Measurements from ENCODE around the gene SLC35B4. TPM values are rescaled to one million over a fixed set of nuclear protein-coding genes. Genes with fewer than 3 reads are reported as not detected.

The SLC35B4 gene, protein sequence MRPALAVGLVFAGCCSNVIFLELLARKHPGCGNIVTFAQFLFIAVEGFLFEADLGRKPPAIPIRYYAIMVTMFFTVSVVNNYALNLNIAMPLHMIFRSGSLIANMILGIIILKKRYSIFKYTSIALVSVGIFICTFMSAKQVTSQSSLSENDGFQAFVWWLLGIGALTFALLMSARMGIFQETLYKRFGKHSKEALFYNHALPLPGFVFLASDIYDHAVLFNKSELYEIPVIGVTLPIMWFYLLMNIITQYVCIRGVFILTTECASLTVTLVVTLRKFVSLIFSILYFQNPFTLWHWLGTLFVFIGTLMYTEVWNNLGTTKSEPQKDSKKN
- 8.2 and 11.5 TPM in 2 replicates for total RNA-seq

DNA sequence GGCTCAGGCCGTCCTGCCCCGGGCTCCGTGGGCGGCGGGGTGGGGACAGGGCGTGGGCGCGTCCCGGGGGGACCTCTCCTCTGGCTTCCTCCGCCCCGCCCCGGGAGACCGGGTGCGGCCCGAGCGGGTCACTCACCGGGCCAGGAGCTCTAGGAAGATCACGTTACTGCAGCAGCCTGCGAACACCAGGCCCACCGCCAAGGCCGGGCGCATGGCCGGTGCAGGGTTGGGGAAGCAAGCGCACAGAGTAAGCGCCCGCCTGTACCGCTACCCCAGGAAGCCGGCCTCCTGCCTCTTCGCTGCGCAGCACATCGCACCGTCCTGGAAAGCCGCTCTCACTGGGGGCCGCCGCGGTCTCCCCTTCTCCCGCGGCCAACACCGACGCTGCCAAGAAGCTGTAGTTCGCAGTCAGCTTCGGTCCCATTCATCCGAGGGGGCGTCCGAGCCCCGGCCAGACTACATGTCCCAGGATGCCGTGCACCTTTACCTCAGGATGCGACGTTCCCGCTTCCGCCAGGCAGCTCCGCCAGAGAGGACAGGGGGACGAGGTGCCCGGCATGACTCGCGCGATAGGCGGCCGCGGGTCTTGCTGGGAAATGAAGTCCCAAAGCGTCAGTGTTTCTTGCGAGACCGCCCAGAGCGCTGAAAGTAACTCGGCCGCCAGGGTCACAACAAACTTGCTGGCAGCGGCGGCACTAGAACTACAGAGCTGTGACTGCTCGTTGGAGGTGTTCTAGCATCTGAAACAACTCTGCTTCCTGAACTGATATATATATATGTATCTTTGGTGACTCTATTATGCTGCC, at the start of gene SLC35B4:
SLC35B4 (minus strand) TSS at position 392 of the 806 bp plus-strand sequence; CDS start at position 213, 179 bp downstream.
- Histone ChIP-seq H3K36me3 (ENCODE audit: control insufficient read depth, insufficient read depth, low read length) (no peaks in the 10 kb centered on the region), H3K4me3 (ENCODE audit: low read depth, low read length) (peak within 1 kb of the TSS; percentile 82), H3K27me3 (ENCODE audit: control insufficient read depth, insufficient read depth, low read length) (no peaks in the 10 kb centered on the region)
- DNase-seq (ENCODE audit: low read depth) = peak; percentile 94
- TF ChIP-seq, protein P1, sequence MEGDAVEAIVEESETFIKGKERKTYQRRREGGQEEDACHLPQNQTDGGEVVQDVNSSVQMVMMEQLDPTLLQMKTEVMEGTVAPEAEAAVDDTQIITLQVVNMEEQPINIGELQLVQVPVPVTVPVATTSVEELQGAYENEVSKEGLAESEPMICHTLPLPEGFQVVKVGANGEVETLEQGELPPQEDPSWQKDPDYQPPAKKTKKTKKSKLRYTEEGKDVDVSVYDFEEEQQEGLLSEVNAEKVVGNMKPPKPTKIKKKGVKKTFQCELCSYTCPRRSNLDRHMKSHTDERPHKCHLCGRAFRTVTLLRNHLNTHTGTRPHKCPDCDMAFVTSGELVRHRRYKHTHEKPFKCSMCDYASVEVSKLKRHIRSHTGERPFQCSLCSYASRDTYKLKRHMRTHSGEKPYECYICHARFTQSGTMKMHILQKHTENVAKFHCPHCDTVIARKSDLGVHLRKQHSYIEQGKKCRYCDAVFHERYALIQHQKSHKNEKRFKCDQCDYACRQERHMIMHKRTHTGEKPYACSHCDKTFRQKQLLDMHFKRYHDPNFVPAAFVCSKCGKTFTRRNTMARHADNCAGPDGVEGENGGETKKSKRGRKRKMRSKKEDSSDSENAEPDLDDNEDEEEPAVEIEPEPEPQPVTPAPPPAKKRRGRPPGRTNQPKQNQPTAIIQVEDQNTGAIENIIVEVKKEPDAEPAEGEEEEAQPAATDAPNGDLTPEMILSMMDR (IDR thresholded peaks at IDR 0.05; ENCODE audit: insufficient read depth, low read length, severe bottlenecking) = peak; percentile 32
- no peak for FAIRE-seq

DNA sequence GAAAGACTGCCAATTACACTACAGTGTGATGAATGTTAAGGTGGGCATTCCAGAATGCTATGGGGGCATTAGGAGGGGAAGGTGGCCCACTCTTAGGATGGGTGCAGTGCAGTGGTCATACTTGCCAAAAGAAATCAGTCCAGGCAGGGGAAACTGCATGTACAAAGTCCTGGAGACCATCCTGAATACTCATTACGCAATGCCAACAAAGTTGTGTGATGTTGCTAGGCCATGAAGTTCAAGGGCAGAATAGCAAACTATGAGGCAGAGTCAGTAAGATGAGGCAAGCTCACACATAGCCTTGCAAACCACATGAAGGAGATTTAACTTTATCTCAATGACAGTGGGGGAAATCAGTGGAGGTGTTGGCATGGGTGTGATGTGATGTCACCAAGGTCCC, 49.8 kb upstream of the SLC35B4 start:
- no peaks in the 10 kb centered on the region for H3K36me3 ChIP-seq (ENCODE audit: control insufficient read depth, insufficient read depth, low read length)
- H3K4me3 ChIP-seq (ENCODE audit: low read depth, low read length) = no peak overlapping the region
- peak; percentile 30 for DNase-seq (ENCODE audit: low read depth)
- H3K27me3 ChIP-seq (ENCODE audit: control insufficient read depth, insufficient read depth, low read length) = no peaks in the 10 kb centered on the region
- FAIRE-seq = no peak
- TF ChIP-seq, protein P1 (IDR thresholded peaks at IDR 0.05; ENCODE audit: insufficient read depth, low read length, severe bottlenecking) = no peak

DNA sequence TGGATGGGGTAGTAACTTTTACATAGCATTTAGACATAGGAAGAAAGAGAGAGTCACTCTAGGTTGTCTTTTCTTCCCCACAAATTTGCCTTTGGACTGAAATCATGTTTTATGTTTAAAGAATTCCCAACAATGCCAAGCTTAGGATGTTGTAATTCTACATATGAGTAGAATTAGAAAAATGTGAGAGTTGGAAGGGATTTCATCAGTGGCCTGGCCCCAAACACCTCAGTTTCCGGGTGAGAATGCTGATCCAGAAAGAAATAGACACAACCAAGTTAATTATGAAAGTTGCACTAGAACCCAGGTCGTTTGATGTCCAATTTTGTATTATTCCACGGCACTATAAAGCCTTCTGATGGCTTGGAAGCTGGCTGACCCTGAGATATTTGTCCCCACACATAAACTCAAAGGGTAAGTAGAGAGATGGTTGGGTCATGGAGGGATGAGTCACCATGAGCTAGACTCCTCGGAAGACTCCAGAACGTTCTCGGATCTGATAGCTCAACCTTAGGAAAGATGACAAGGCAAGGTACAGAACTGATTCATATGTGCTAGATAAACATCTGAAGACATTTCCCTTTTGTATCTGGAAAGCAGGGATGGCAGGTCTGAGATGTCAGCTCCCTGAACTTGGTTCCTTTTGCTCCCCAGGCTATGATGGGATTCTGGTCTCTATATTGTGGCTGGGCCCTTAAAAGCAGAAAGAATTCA, 48.8 kb upstream of the SLC35B4 start:
- Histone ChIP-seq H3K4me3 (ENCODE audit: low read depth, low read length) (no peak overlapping the region), H3K36me3 (ENCODE audit: control insufficient read depth, insufficient read depth, low read length) (no peaks in the 10 kb centered on the region), H3K27me3 (ENCODE audit: control insufficient read depth, insufficient read depth, low read length) (no peaks in the 10 kb centered on the region)
- peak; percentile 83 for FAIRE-seq
- peak; percentile 96 for DNase-seq (ENCODE audit: low read depth)
- TF ChIP-seq, protein P1 (IDR thresholded peaks at IDR 0.05; ENCODE audit: insufficient read depth, low read length, severe bottlenecking) = no peak

DNA sequence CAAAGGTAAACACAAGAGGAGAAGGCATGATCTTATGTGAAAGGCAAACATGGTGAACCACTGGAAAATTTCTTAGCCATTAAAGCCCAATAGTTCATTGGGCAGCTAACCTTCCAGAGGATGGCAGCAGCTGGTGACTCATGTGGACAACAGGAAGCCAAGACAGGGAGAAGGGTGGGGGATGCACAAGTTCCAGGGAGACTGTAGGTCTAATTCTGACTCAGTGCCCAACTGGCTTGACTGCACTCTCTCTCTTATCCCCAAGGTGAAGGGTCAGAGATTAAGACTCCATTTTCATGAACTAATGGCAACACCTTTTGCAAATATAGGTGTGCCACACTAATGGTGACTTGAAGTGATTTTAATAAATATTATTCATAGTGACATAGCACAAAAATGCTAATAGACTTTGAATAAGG, 47.9 kb upstream of the SLC35B4 start:
- peak; percentile 36 for FAIRE-seq

More for the DNA sequence above, 47.9 kb upstream of the SLC35B4 start:
- Histone ChIP-seq H3K36me3 (ENCODE audit: control insufficient read depth, insufficient read depth, low read length) (no peaks in the 10 kb centered on the region), H3K4me3 (ENCODE audit: low read depth, low read length) (no peak overlapping the region), H3K27me3 (ENCODE audit: control insufficient read depth, insufficient read depth, low read length) (no peaks in the 10 kb centered on the region)
- peak; percentile 96 for DNase-seq (ENCODE audit: low read depth)
- TF ChIP-seq, protein P1 (IDR thresholded peaks at IDR 0.05; ENCODE audit: insufficient read depth, low read length, severe bottlenecking) = no peak
